ENCODE results near the gene CHTF8. TPM values are rescaled to one million over a fixed set of nuclear protein-coding genes. Genes with fewer than 3 reads are reported as not detected.

Gene CHTF8
- polyA plus RNA-seq, 1 of the 3 experiments (the other 2 are of a cell fraction) = 83.0 TPM

DNA sequence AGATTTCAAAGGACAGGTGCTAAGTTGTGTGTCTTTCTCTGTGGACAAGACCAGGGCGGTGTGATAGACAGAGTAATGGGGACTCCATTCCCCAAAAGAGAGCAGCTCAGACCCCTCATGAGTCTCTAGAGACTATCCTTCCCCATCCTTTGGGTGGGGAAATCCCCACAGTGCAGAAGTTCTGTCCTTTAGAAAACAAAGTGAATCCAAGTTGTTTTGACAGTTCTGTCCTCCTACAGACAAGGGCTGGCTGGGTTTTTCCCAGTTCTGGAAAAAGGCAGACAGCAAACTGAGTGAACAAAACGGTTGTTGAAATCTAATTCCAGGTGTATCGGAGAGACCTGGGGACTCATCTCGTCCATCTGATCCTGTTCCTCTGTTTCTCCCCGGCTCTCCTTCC, 37.9 kb downstream of the CHTF8 start:
- TF ChIP-seq GABPA (IDR thresholded peaks at IDR 0.05; ENCODE audit: low read depth) = no peak
- TF ChIP-seq RAD21 (IDR thresholded peaks at IDR 0.05; ENCODE audit: low read length) = no peak
- no peak for TF ChIP-seq TCF12 (IDR thresholded peaks at IDR 0.05)
- TF ChIP-seq EZH2phosphoT487 (IDR thresholded peaks at IDR 0.05; ENCODE audit: borderline replicate concordance, low read depth) = no peak
- no peak for TF ChIP-seq RXRA (IDR thresholded peaks at IDR 0.05; ENCODE audit: borderline replicate concordance, low read depth)
- TF ChIP-seq, protein P1, sequence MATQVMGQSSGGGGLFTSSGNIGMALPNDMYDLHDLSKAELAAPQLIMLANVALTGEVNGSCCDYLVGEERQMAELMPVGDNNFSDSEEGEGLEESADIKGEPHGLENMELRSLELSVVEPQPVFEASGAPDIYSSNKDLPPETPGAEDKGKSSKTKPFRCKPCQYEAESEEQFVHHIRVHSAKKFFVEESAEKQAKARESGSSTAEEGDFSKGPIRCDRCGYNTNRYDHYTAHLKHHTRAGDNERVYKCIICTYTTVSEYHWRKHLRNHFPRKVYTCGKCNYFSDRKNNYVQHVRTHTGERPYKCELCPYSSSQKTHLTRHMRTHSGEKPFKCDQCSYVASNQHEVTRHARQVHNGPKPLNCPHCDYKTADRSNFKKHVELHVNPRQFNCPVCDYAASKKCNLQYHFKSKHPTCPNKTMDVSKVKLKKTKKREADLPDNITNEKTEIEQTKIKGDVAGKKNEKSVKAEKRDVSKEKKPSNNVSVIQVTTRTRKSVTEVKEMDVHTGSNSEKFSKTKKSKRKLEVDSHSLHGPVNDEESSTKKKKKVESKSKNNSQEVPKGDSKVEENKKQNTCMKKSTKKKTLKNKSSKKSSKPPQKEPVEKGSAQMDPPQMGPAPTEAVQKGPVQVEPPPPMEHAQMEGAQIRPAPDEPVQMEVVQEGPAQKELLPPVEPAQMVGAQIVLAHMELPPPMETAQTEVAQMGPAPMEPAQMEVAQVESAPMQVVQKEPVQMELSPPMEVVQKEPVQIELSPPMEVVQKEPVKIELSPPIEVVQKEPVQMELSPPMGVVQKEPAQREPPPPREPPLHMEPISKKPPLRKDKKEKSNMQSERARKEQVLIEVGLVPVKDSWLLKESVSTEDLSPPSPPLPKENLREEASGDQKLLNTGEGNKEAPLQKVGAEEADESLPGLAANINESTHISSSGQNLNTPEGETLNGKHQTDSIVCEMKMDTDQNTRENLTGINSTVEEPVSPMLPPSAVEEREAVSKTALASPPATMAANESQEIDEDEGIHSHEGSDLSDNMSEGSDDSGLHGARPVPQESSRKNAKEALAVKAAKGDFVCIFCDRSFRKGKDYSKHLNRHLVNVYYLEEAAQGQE (IDR thresholded peaks at IDR 0.05; ENCODE audit: low read depth, low read length) = no peak
- TF ChIP-seq YY1 (IDR thresholded peaks at IDR 0.05; ENCODE audit: low read depth) = no peak
- no peak for TF ChIP-seq JUND (IDR thresholded peaks at IDR 0.05)
- no peak for TF ChIP-seq EP300 (IDR thresholded peaks at IDR 0.05; ENCODE audit: borderline replicate concordance in 1 of 2, low read depth in 1 of 2, low read length in 1 of 2)
- TF ChIP-seq MXI1 (IDR thresholded peaks at IDR 0.05; ENCODE audit: low read depth, low read length) = no peak
- TF ChIP-seq GATA2 (CRISPR knock-in tag; IDR thresholded peaks at IDR 0.05) = no peak
- no peak for TF ChIP-seq RFX5 (IDR thresholded peaks at IDR 0.05; ENCODE audit: low read length)
- no peak for TF ChIP-seq FOSL2 (IDR thresholded peaks at IDR 0.05; ENCODE audit: borderline replicate concordance, low read depth)
- no peak for TF ChIP-seq TEAD4 (IDR thresholded peaks at IDR 0.05; ENCODE audit: borderline replicate concordance, insufficient read depth)
- TF ChIP-seq, protein P2, sequence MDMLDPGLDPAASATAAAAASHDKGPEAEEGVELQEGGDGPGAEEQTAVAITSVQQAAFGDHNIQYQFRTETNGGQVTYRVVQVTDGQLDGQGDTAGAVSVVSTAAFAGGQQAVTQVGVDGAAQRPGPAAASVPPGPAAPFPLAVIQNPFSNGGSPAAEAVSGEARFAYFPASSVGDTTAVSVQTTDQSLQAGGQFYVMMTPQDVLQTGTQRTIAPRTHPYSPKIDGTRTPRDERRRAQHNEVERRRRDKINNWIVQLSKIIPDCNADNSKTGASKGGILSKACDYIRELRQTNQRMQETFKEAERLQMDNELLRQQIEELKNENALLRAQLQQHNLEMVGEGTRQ (IDR thresholded peaks at IDR 0.05; ENCODE audit: borderline replicate concordance, low read depth, low read length) = no peak
- TF ChIP-seq, protein P3, sequence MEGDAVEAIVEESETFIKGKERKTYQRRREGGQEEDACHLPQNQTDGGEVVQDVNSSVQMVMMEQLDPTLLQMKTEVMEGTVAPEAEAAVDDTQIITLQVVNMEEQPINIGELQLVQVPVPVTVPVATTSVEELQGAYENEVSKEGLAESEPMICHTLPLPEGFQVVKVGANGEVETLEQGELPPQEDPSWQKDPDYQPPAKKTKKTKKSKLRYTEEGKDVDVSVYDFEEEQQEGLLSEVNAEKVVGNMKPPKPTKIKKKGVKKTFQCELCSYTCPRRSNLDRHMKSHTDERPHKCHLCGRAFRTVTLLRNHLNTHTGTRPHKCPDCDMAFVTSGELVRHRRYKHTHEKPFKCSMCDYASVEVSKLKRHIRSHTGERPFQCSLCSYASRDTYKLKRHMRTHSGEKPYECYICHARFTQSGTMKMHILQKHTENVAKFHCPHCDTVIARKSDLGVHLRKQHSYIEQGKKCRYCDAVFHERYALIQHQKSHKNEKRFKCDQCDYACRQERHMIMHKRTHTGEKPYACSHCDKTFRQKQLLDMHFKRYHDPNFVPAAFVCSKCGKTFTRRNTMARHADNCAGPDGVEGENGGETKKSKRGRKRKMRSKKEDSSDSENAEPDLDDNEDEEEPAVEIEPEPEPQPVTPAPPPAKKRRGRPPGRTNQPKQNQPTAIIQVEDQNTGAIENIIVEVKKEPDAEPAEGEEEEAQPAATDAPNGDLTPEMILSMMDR (IDR thresholded peaks at IDR 0.05) = no peak
- TF ChIP-seq RCOR1 (IDR thresholded peaks at IDR 0.05; ENCODE audit: low read length) = no peak
- TF ChIP-seq TAF1 (IDR thresholded peaks at IDR 0.05; ENCODE audit: borderline replicate concordance, low read depth, low read length) = no peak
- no peak for TF ChIP-seq POLR2AphosphoS5 (IDR thresholded peaks at IDR 0.05; ENCODE audit: low read depth, low read length)
- no peak for TF ChIP-seq FOXJ3 (CRISPR knock-in tag; IDR thresholded peaks at IDR 0.05)
- H3F3A ChIP-seq (replicated peaks; ENCODE audit: insufficient read depth) = no peaks in the 10 kb centered on the region
- POLR2A ChIA-PET = no interaction called here
- no peaks in the 10 kb centered on the region for H3K27me3 ChIP-seq (ENCODE audit: insufficient read depth)
- H3K4me3 ChIP-seq (ENCODE audit: low read depth in 2 of 2, low read length in 1 of 2) = no peak overlapping the region
- no peaks in the 10 kb centered on the region for H3K36me3 ChIP-seq (replicated peaks in 1 of 2; ENCODE audit: control insufficient read depth in 1 of 2, insufficient read depth in 2 of 2, low read length in 1 of 2)
- no peaks in the 10 kb centered on the region for H4K20me1 ChIP-seq (ENCODE audit: insufficient read depth)
- no peak overlapping the region for H3K27ac ChIP-seq (ENCODE audit: low read depth in 2 of 2, low read length in 1 of 2)
- H2AFZ ChIP-seq (ENCODE audit: low read depth) = no peak overlapping the region
- H3K79me2 ChIP-seq (ENCODE audit: insufficient read depth) = no peaks in the 10 kb centered on the region
- CTCF ChIA-PET = interaction anchor here (0.8 kb wide), 1 partner anchor 18 kb away, joined by 3 read pairs; no protein-coding TSS in a partner anchor
- WGBS (ENCODE audit: low lambda C conversion rate) = 76% methylated on average over 5 of the region's 5 CpGs
- H3K9me3 ChIP-seq = no peaks in the 10 kb centered on the region
- peaks cover 0 to 6% of the 10 kb centered on the region in 2 experiments; a peak in 2 of 4 replicates for H3K4me1 ChIP-seq (ENCODE audit: control insufficient read depth in 1 of 2, insufficient read depth in 2 of 2, low read depth in 1 of 2, low read length in 1 of 2)
- no peak overlapping the region for H3K4me2 ChIP-seq
- no peak for DNase-seq
- no peaks in the 10 kb centered on the region for H3K9me2 ChIP-seq
- H3K9ac ChIP-seq = no peak overlapping the region

All from SK-N-SH (cell line).